Retina (tissue), 1 donor: ENCODE data around the gene USP40.

ENCODE experiments used
- DNase-seq: peaks from one replicate; pipeline ENCODE4 v3.0.0-alpha.2; 2016

USP40 gene

GRCh38 chr2:233474308-233475160, 92.0 kb downstream of the USP40 start:
- DNase-seq: no peak

GRCh38 chr2:233473878-233474277, 92.7 kb downstream of the USP40 start:
- DNase-seq: no peak

- no peak for DNase-seq
These were observed 93.2 kb downstream of the USP40 start for GRCh38 chr2:233473386-233473791.

GRCh38 chr2:233471291-233472035, 95.1 kb downstream of the USP40 start:
- no peak for DNase-seq

GRCh38 chr2:233470839-233471238, 95.7 kb downstream of the USP40 start:
- no peak for DNase-seq

- DNase-seq: peak; percentile 65
These were observed 96.4 kb downstream of the USP40 start for GRCh38 chr2:233470011-233470687.

- no peak for DNase-seq
These were observed 97.1 kb downstream of the USP40 start for GRCh38 chr2:233469261-233470010.

- DNase-seq: no peak
These were observed 97.9 kb downstream of the USP40 start for GRCh38 chr2:233468741-233469110.

- DNase-seq: no peak
These were observed 98.4 kb downstream of the USP40 start for GRCh38 chr2:233468047-233468740.

GRCh38 chr2:233466991-233467603, 99.5 kb downstream of the USP40 start:
- DNase-seq: no peak

GRCh38 chr2:233464531-233465240, 101.9 kb downstream of the USP40 start:
- no peak for DNase-seq

GRCh38 chr2:233464056-233464455, 102.5 kb downstream of the USP40 start:
- DNase-seq: no peak

GRCh38 chr2:233463586-233463985, 103.0 kb downstream of the USP40 start:
- DNase-seq: no peak

GRCh38 chr2:233462826-233463470, 103.6 kb downstream of the USP40 start:
- DNase-seq: no peak

- DNase-seq: no peak
These were observed 104.3 kb downstream of the USP40 start for GRCh38 chr2:233462202-233462785.

GRCh38 chr2:233461481-233461891, 105.1 kb downstream of the USP40 start:
- no peak for DNase-seq

- DNase-seq: no peak
These were observed 105.7 kb downstream of the USP40 start for GRCh38 chr2:233460726-233461441.

- DNase-seq: no peak
These were observed 107.2 kb downstream of the USP40 start for GRCh38 chr2:233459426-233459825.

GRCh38 chr2:233458826-233459225, 107.8 kb downstream of the USP40 start:
- no peak for DNase-seq
